Measurements from ENCODE around the gene PNLIPRP2.

The PNLIPRP2 gene

GRCh38 chr10:116612107-116612769 is 8.5 kb upstream of the PNLIPRP2 start:
- DNase-seq (ENCODE audit: low read depth): no peak

GRCh38 chr10:116613471-116613870 is 7.3 kb upstream of the PNLIPRP2 start:
- no peak for DNase-seq (ENCODE audit: low read depth)

GRCh38 chr10:116614796-116615195 is 6.0 kb upstream of the PNLIPRP2 start:
- no peak for DNase-seq (ENCODE audit: low read depth)

- DNase-seq (ENCODE audit: low read depth): no peak
Measured at GRCh38 chr10:116615199-116615776, 5.5 kb upstream of the PNLIPRP2 start.

- no peak for DNase-seq (ENCODE audit: low read depth)
Measured at GRCh38 chr10:116621476-116621875, 723 bp downstream of the PNLIPRP2 start.

- DNase-seq (ENCODE audit: low read depth): no peak
Measured at GRCh38 chr10:116621934-116622655, 1.3 kb downstream of the PNLIPRP2 start.

GRCh38 chr10:116625845-116626244 is 5.1 kb downstream of the PNLIPRP2 start:
- no peak for DNase-seq (ENCODE audit: low read depth)

- DNase-seq (ENCODE audit: low read depth): no peak
Measured at GRCh38 chr10:116626815-116627214, 6.1 kb downstream of the PNLIPRP2 start.

GRCh38 chr10:116627386-116627933 is 6.7 kb downstream of the PNLIPRP2 start:
- no peak for DNase-seq (ENCODE audit: low read depth)

- no peak for DNase-seq (ENCODE audit: low read depth)
Measured at GRCh38 chr10:116629340-116629739, 8.6 kb downstream of the PNLIPRP2 start.

- DNase-seq (ENCODE audit: low read depth): no peak
Measured at GRCh38 chr10:116630020-116630419, 9.3 kb downstream of the PNLIPRP2 start.

- no peak for DNase-seq (ENCODE audit: low read depth)
Measured at GRCh38 chr10:116631871-116632295, 11.1 kb downstream of the PNLIPRP2 start.

- DNase-seq (ENCODE audit: low read depth): no peak
Measured at GRCh38 chr10:116632596-116633215, 12.0 kb downstream of the PNLIPRP2 start.

- no peak for DNase-seq (ENCODE audit: low read depth)
Measured at GRCh38 chr10:116633216-116633600, 12.5 kb downstream of the PNLIPRP2 start.

- DNase-seq (ENCODE audit: low read depth): no peak
Measured at GRCh38 chr10:116634126-116634975, 13.6 kb downstream of the PNLIPRP2 start.

- no peak for DNase-seq (ENCODE audit: low read depth)
Measured at GRCh38 chr10:116636385-116636784, 15.6 kb downstream of the PNLIPRP2 start.

GRCh38 chr10:116636976-116637375 is 16.2 kb downstream of the PNLIPRP2 start:
- no peak for DNase-seq (ENCODE audit: low read depth)

- no peak for DNase-seq (ENCODE audit: low read depth)
Measured at GRCh38 chr10:116637830-116638229, 17.1 kb downstream of the PNLIPRP2 start.

GRCh38 chr10:116646502-116646901 is 25.7 kb downstream of the PNLIPRP2 start:
- no peak for DNase-seq (ENCODE audit: low read depth)

- DNase-seq (ENCODE audit: low read depth): no peak
Measured at GRCh38 chr10:116648903-116649302, 28.1 kb downstream of the PNLIPRP2 start.

- DNase-seq (ENCODE audit: low read depth): no peak
Measured at GRCh38 chr10:116653885-116654284, 33.1 kb downstream of the PNLIPRP2 start.

GRCh38 chr10:116654816-116655215 is 34.1 kb downstream of the PNLIPRP2 start:
- no peak for DNase-seq (ENCODE audit: low read depth)
